Stimulated activated CD8-positive, alpha-beta memory T cell treated with anti-CD3 and anti-CD28 coated beads, Interleukin-7, amount 100 ng/mL, for 48 hours (primary cell): ENCODE measurements around the gene DLGAP1.
"Not testable (repeated sequence)": the region's sequence is repeated elsewhere in the genome, so short reads cannot be mapped to it uniquely, and the experiment has no call there.

Source experiments
- DNase-seq, 2 donors: peaks; one replicate each; pipeline ENCODE4 v3.0.0-alpha.2; 2020; ENCODE audit warnings: low read depth in 1 of 2; ENCODE audit errors: extremely low read depth in 1 of 2

Gene DLGAP1

GRCh38 chr18:3652380-3653262 is 802.5 kb downstream of the DLGAP1 start:
- DNase-seq: peak; percentile 44 to 75

GRCh38 chr18:3651266-3651665 is 803.8 kb downstream of the DLGAP1 start:
- DNase-seq: no peak

- not testable (repeated sequence) for DNase-seq
These were observed 804.5 kb downstream of the DLGAP1 start for GRCh38 chr18:3650521-3651042.

GRCh38 chr18:3649633-3650426 is 805.3 kb downstream of the DLGAP1 start:
- DNase-seq: no peak

GRCh38 chr18:3649135-3649632 is 805.9 kb downstream of the DLGAP1 start:
- no peak for DNase-seq

- DNase-seq: no peak
These were observed 806.5 kb downstream of the DLGAP1 start for GRCh38 chr18:3648641-3649040.

- DNase-seq: no peak
These were observed 806.9 kb downstream of the DLGAP1 start for GRCh38 chr18:3648200-3648599.

GRCh38 chr18:3647636-3648035 is 807.5 kb downstream of the DLGAP1 start:
- DNase-seq: no peak

GRCh38 chr18:3645384-3646156 is 809.5 kb downstream of the DLGAP1 start:
- DNase-seq: no peak

GRCh38 chr18:3634250-3634939 is 820.7 kb downstream of the DLGAP1 start:
- no peak for DNase-seq

GRCh38 chr18:3631887-3632286 is 823.2 kb downstream of the DLGAP1 start:
- no peak for DNase-seq

GRCh38 chr18:3626929-3627458 is 828.1 kb downstream of the DLGAP1 start:
- no peak for DNase-seq

GRCh38 chr18:3625742-3626091 is 829.4 kb downstream of the DLGAP1 start:
- no peak for DNase-seq

GRCh38 chr18:3624935-3625741 is 830.0 kb downstream of the DLGAP1 start:
- peak in 1 of 2 donors; percentile 72 for DNase-seq

GRCh38 chr18:3624546-3624934 is 830.6 kb downstream of the DLGAP1 start:
- no peak for DNase-seq

- DNase-seq: no peak
These were observed 831.1 kb downstream of the DLGAP1 start for GRCh38 chr18:3623769-3624545.

- no peak for DNase-seq
These were observed 834.7 kb downstream of the DLGAP1 start for GRCh38 chr18:3620146-3621119.
